OCI-LY3 (cell line): ENCODE data around the gene CPT1A.

ENCODE experiments used
- CTCF ChIP-seq: fragments of 200-600, 300-600 bp; sonication (generic); IDR thresholded peaks from 2 replicates; pipeline ENCODE4 v1.5.1; 2014; ENCODE audit warnings: antibody characterized with exemption, low read length, low read depth
- EZH2phosphoT487 ChIP-seq: fragments of 200-600 bp; shearing (Covaris generic); IDR thresholded peaks from 2 replicates; pipeline ENCODE4 v1.6.1; 2018; ENCODE audit warnings: antibody characterized with exemption, mixed run types, low read depth

GRCh38 chr11:68847395-68847794, 5.7 kb upstream of the CPT1A start:
- TF ChIP-seq CTCF (no peak), EZH2phosphoT487 (no peak)
